Osteocyte (in vitro differentiated cells): ENCODE measurements around the gene ANTXR2. TPM values are rescaled to one million over a fixed set of nuclear protein-coding genes. Genes with fewer than 3 reads are reported as not detected.

ENCODE experiments used
- DNase-seq: peaks from one replicate; pipeline ENCODE4 v3.0.0; 2021; ENCODE audit warnings: mixed read lengths; ENCODE audit not compliant: unreplicated experiment; ENCODE audit errors: extremely low spot score
- H3K27ac Mint-ChIP-seq: one replicate; pipeline ENCODE4 v1.8.0; 2021; ENCODE audit warnings: mild to moderate bottlenecking, mixed read lengths; ENCODE audit not compliant: unreplicated experiment
- H3K27me3 Mint-ChIP-seq: one replicate; pipeline ENCODE4 v1.8.0; 2021; ENCODE audit warnings: mixed read lengths; ENCODE audit not compliant: unreplicated experiment
- H3K36me3 Mint-ChIP-seq: one replicate; pipeline ENCODE4 v1.8.0; 2021; ENCODE audit warnings: mixed read lengths; ENCODE audit not compliant: unreplicated experiment
- H3K4me1 Mint-ChIP-seq: one replicate; pipeline ENCODE4 v1.8.0; 2021; ENCODE audit warnings: mixed read lengths; ENCODE audit not compliant: unreplicated experiment
- H3K4me3 Mint-ChIP-seq: one replicate; pipeline ENCODE4 v1.8.0; 2021; ENCODE audit warnings: mild to moderate bottlenecking, moderate library complexity, mixed read lengths; ENCODE audit not compliant: unreplicated experiment
- H3K9me3 Mint-ChIP-seq: one replicate; pipeline ENCODE4 v1.8.0; 2021; ENCODE audit warnings: mixed read lengths; ENCODE audit not compliant: unreplicated experiment
- CTCF ChIP-seq: fragments of 200-600 bp; sonication (generic); IDR thresholded peaks from 2 replicates; pipeline ENCODE4 v1.5.0; 2021; ENCODE audit warnings: antibody characterized with exemption, mild to moderate bottlenecking, moderate library complexity
- total RNA-seq: library from RNA; stranded (reverse); gene quantifications from 2 replicates; pipeline ENCODE4 v1.2.1, GENCODE V29; 2021

The ANTXR2 gene
- total RNA-seq, 1 donor from 2014 or later = 35.3 TPM

DNA sequence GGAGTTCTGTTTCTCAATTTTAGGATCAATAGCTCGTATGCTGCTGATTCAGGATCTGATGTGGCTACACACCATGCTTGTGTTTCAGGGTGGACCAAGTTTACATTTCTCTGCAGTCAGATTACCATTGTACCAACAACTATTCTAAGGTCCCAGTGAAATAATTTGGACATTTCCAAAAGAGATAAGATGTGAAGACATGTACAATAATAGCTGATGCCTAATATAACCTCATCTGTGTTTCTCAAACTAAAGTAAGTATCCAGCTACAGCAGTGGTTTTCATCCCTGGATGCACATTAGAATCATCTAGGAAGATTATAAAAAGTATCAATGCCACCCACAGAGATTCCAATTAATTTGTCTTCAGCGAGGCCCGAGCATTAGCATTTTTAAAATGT, 209.7 kb downstream of the ANTXR2 start:
- H3K36me3 Mint-ChIP-seq = no peaks in the 10 kb centered on the region
- no peaks in the 10 kb centered on the region for H3K4me1 Mint-ChIP-seq
- DNase-seq = no peak
- H3K9me3 Mint-ChIP-seq = no peaks in the 10 kb centered on the region
- TF ChIP-seq CTCF = no peak
- H3K4me3 Mint-ChIP-seq = no peak overlapping the region
- H3K27ac Mint-ChIP-seq = no peak overlapping the region
- H3K27me3 Mint-ChIP-seq = peaks cover 23% of the 10 kb centered on the region

DNA sequence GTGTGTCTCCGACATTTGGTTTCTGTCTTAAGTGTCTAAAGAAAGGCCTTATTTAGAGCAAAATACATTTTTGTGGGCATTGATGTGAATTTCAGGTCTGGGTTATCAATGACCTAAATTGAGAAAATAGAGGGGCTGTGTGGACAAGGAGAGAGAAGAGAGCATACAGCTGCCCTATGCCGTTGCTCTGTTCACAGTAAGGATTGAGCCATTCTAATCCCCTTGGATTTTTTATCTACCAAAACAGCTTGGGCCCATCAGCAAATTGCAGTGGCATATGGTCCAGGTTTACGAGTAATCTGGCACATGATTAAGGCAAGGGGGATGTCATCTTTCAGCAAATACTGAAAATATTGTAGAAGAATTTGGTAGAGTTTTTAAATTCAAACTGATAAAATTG, 210.2 kb downstream of the ANTXR2 start:
- no peak overlapping the region for H3K4me3 Mint-ChIP-seq
- no peaks in the 10 kb centered on the region for H3K36me3 Mint-ChIP-seq
- DNase-seq = no peak
- H3K9me3 Mint-ChIP-seq = no peaks in the 10 kb centered on the region
- peaks cover 23% of the 10 kb centered on the region for H3K27me3 Mint-ChIP-seq
- H3K4me1 Mint-ChIP-seq = no peaks in the 10 kb centered on the region
- no peak overlapping the region for H3K27ac Mint-ChIP-seq
- no peak for TF ChIP-seq CTCF

- no peak for TF ChIP-seq CTCF
- Mint-ChIP-seq H3K27me3 (peaks cover 10% of the 10 kb centered on the region), H3K4me3 (no peak overlapping the region), H3K4me1 (no peaks in the 10 kb centered on the region), H3K27ac (no peak overlapping the region), H3K36me3 (no peaks in the 10 kb centered on the region), H3K9me3 (no peaks in the 10 kb centered on the region)
- no peak for DNase-seq
Observed at GRCh38 chr4:79857811-79858210, 215.2 kb downstream of the ANTXR2 start.

DNA sequence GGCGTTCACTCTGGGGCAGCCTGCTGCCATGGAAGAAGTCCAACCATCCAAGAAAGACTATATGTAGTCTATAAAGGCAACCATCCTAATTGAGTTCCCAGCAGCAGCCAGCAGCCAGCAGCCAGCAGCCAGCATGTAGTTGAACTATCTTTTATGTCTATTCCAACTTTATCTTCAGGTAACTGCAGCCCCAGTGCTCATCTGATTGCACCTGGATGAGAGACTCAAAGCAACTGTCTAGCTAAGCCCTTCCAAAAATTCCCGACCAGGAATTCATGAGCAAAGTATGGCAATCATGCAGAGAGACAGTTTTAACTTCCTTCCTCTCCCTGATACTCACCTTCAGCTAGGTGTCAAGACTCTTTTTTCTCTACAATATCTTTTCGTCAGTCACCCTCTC, 216.8 kb downstream of the ANTXR2 start:
- no peak for DNase-seq
- H3K4me1 Mint-ChIP-seq = peaks cover 7% of the 10 kb centered on the region

GRCh38 chr4:79854856-79855502, 218.1 kb downstream of the ANTXR2 start:
- TF ChIP-seq CTCF = no peak
- DNase-seq = no peak
- no peaks in the 10 kb centered on the region for H3K9me3 Mint-ChIP-seq
- no peak overlapping the region for H3K27ac Mint-ChIP-seq
- no peak overlapping the region for H3K4me3 Mint-ChIP-seq
- H3K4me1 Mint-ChIP-seq = peaks cover 7% of the 10 kb centered on the region
- H3K36me3 Mint-ChIP-seq = no peaks in the 10 kb centered on the region
- peaks cover 7% of the 10 kb centered on the region for H3K27me3 Mint-ChIP-seq

More for the DNA sequence above, 216.8 kb downstream of the ANTXR2 start:
- H3K9me3 Mint-ChIP-seq = no peaks in the 10 kb centered on the region
- H3K36me3 Mint-ChIP-seq = no peaks in the 10 kb centered on the region
- no peak overlapping the region for H3K27ac Mint-ChIP-seq
- H3K4me3 Mint-ChIP-seq = no peak overlapping the region
- peaks cover 10% of the 10 kb centered on the region for H3K27me3 Mint-ChIP-seq
- no peak for TF ChIP-seq CTCF
